ENCODE data around the gene GZMM.

GZMM gene

DNA sequence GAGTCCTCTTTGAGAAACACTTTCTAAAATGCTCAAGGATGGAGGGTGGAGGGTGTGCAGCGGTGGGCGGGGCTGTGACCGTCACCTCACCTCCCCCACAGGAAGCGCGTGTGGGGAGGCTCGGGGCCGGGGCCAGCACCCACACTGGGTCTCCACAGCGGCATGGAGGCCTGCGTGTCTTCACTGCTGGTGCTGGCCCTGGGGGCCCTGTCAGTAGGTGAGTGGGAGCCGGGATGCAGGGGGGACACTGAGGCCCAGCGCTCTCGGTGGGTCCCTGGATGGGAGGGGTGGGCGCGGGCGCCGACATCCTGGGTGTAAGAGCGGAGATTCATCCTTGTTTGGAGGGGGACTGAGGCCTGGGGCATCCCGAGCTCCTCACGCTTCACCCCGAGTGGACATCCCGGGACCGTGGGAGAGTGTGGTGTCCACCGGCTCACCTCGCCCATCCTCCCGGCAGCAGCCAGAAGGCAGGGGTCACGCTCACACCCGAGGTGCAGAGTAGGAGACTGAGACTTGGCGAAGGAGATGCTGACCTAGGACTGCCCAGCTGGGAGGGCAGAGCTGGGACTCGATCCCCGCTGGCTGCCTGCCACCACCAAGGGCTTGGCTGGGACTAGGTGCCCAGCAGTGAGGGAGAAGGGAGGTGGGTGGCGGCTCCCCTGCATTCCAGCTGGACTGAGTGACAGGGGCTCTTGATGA is at the start of gene GZMM:
Gene GZMM, plus strand, starts transcription at position 144 of the 699 bp plus-strand sequence. Its CDS starts 19 bp downstream, at position 163.
- DNase-seq = peak; percentile 45 to 60

DNA sequence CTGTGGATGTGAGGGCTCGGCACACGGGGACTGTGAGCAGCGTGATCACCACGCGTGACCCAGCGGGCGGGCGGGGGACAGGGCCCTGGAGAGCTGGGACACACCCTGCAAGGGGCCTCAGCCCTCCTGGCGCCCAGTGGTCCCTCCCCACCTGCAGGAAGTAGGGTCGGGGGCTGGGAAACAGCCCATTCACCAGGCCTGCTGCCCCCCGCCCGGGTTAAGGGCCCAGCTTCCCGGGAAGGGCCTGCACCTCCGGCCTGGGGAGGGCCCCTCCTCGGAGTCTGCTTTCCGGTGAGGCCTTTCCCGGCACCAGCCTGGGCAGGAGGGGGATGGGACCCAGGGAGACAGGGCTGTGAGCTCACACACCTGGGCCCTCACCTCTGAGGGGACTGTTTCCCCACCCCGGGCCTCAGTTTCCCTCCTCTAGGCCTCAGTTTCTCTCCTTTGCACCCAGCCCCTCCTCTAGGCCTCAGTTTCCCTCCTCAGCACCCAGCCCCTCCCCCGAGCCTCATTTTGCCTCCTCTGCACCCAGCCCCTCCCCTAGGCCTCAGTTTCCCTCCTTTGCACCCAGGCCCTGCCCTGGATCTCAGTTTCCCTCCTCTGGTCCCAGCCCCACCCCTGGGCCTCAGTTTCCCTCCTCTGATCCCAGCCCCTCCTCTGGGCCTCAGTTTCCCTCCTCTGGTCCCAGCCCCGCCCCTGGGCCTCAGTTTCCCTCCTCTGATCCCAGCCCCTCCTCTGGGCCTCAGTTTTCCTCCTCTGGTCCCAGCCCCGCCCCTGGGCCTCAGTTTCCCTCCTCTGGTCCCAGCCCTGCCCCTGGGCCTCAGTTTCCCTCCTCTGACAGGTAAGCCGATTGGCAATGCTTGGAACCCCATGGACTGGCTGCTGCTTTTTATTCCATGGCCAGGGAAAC is 49.4 kb upstream of the GZMM start:
- DNase-seq = no peak

DNA sequence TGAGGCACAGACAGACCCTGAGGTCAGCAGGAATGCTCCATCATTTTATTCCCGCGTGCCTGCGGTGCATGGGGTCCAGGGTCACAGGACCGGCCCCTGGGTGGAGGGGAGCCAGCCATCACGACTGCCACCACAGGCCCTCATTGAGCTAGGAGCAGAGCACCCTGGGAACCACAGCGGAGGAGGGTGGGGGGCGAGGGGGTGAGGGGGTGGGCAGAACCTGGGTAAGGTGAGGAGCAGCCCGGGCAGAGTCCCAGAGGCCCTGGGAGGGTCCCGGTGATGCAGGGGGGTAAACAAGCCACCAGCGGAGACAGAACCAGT is 48.8 kb upstream of the GZMM start:
- DNase-seq = no peak

DNA sequence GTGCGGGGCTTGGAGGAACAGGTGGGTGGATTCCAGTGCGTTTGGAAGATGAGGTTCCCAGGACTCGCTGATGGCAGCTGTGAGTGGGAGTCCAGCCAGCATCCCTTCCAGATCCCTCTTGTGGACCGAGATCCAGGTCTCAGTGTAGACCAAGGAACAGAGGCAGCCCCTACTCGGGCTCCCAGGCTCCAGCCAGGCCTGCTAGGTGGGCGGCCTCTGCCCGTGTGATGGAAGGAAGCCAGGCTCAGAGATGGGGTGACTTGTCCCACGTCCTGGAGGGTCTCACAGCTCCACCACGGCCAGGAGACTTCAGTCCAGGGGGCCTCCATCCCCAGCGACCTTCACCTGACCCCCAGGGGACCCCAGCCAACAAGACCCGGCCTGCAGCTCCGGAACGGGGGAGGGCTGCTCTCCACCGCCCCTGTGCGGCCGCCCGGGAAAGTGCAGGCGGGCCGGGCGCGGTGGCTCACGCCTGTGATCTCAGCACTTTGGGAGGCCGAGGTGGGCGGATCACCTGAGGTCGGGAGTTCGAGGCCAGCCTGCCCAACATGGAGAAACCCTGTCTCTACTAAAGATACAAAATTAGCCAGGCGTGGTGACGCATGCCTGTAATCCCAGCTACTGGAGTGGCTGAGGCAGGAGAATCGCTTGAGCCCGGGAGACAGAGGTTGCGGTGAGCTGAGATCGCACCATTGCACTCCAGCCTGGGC is 48.3 kb upstream of the GZMM start:
- peak; percentile 62 to 70 for DNase-seq

DNA sequence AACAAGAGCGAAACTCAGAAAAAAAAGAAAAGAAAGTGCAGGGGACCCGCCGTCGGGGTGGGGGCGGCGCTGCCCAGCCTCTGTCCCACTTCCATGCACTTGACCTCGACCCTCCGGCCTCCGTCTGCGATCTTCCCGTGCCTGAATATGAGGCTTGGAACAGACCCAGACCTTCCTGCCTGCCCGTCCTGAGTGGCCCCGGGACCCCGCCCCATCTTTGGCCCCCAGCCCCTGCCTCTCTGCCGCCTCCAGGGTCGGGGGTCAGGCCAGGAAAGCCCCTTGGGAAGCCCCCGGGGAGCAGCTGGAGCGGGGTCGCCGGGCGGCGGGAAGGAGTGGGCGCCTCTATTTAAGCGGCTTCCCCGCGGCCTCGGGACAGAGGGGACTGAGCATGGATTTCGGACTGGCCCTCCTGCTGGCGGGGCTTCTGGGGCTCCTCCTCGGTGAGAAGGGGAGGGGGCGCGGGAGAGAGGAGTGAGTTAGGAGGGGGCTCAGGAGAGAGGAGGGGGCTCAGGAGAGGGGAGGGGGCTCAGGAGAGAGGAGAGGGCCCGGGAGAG is 47.7 kb upstream of the GZMM start, which contains the start of gene MADCAM1:
Gene MADCAM1, plus strand, starts transcription at position 375 of the 554 bp plus-strand sequence. Its CDS starts 14 bp downstream, at position 389.
- no peak for DNase-seq

DNA sequence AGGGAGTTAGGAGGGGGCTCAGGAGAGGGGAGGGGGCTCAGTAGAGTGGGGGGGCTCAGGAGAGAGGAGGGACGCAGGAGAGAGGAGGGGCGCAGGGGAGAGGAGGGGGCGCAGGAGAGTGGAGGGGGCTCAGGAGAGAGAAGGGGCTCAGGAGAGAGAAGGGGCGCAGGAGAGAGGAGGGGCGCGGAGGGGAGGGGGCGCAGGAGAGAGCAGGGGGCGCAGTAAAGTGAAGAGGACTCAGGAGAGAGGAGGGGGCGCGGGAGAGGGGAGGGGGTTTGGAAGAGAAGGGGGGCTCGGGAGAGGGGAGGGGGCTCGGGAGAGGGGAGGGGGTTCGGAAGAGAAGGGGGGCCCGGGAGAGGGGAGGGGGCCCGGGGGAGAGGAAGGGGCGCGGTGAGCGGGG is 46.9 kb upstream of the GZMM start:
- DNase-seq = no peak

DNA sequence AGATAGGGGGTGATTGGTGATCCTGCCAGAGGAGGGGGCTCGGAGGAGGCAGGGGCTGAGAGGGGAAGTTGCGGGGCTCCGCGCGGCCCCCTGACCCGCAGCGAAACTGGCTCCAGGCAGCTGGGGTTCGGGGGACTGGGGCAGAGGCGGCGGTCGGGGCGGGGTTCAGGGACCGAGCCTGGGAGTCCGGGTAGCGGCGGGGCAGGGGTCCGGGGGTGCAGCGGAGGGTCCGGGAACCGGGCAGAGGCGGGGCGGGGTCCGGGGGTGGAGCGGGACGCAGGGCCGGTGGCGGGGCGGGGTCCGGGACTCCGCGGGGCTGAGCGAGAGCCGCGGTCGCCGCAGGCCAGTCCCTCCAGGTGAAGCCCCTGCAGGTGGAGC is 46.4 kb upstream of the GZMM start:
- DNase-seq = no peak

DNA sequence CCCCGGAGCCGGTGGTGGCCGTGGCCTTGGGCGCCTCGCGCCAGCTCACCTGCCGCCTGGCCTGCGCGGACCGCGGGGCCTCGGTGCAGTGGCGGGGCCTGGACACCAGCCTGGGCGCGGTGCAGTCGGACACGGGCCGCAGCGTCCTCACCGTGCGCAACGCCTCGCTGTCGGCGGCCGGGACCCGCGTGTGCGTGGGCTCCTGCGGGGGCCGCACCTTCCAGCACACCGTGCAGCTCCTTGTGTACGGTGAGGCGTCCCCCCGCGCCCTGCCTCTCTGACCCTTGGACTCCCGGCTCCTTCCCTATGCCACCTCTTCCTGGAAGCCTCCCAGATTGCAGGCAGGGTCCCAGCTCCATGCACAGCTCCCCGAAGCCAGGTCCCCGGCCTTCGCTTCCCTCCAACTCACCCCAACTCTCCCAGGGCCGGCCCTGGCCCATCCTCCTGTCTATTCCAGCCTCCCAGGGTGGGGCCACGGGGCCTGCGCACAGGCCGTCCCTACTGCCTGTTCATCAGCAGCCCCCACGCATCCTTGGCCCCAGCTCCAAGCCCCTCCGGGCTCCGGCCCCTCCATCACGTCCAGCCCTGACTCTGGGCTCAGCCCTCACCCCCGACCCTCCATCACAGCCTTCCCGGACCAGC is 45.9 kb upstream of the GZMM start:
- DNase-seq = no peak

DNA sequence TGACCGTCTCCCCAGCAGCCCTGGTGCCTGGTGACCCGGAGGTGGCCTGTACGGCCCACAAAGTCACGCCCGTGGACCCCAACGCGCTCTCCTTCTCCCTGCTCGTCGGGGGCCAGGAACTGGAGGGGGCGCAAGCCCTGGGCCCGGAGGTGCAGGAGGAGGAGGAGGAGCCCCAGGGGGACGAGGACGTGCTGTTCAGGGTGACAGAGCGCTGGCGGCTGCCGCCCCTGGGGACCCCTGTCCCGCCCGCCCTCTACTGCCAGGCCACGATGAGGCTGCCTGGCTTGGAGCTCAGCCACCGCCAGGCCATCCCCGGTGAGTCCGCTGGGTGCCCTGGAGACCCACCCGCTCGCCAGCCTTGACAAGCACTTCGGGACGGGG is 45.4 kb upstream of the GZMM start:
- no peak for DNase-seq

DNA sequence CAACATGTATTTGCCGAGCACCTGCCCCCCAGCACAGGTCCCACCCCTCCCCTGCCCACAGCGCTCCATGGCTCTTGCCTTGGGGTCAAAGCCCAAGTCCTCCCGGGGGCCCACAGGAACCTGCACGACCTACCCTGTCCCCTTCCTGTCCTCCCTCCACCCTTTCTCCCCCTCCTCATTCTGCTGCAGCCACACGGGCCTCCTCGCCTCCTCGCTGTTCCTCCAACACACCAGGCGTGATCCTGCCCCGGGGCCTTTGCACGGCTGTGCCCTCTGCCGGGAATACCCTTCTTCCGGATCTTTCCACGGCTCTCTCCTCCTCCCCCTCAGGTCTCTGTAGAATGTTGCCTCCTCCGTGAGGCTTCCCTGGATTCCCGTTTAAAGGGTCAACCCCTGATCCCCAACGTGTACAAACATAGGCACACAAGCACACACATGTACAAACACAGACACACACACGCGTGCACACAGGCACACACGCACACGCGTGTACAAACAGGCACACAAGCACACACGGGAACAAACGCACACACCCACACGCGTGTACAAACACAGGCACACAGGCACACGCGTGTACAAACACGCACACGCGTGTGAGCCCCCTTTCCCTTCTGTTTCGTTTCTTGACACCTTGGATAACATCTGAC is 44.8 kb upstream of the GZMM start:
- DNase-seq = no peak

DNA sequence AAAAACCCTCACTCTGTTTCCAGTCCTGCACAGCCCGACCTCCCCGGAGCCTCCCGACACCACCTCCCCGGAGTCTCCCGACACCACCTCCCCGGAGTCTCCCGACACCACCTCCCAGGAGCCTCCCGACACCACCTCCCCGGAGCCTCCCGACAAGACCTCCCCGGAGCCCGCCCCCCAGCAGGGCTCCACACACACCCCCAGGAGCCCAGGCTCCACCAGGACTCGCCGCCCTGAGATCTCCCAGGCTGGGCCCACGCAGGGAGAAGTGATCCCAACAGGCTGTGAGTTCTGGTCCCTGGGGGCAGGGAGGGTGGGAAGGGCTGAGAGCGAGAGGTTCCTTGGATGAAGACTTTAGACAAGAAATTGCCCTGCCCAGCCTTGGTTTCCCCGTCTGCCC is 42.2 kb upstream of the GZMM start:
- no peak for DNase-seq

DNA sequence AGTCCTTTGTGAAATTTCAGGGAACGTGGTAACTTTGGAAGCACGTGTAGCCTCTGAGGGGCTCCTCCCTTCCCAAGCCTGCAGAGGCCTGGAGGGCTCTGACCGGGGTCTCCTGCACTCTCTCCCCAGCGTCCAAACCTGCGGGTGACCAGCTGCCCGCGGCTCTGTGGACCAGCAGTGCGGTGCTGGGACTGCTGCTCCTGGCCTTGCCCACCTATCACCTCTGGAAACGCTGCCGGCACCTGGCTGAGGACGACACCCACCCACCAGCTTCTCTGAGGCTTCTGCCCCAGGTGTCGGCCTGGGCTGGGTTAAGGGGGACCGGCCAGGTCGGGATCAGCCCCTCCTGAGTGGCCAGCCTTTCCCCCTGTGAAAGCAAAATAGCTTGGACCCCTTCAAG is 39.2 kb upstream of the GZMM start:
- DNase-seq = no peak

DNA sequence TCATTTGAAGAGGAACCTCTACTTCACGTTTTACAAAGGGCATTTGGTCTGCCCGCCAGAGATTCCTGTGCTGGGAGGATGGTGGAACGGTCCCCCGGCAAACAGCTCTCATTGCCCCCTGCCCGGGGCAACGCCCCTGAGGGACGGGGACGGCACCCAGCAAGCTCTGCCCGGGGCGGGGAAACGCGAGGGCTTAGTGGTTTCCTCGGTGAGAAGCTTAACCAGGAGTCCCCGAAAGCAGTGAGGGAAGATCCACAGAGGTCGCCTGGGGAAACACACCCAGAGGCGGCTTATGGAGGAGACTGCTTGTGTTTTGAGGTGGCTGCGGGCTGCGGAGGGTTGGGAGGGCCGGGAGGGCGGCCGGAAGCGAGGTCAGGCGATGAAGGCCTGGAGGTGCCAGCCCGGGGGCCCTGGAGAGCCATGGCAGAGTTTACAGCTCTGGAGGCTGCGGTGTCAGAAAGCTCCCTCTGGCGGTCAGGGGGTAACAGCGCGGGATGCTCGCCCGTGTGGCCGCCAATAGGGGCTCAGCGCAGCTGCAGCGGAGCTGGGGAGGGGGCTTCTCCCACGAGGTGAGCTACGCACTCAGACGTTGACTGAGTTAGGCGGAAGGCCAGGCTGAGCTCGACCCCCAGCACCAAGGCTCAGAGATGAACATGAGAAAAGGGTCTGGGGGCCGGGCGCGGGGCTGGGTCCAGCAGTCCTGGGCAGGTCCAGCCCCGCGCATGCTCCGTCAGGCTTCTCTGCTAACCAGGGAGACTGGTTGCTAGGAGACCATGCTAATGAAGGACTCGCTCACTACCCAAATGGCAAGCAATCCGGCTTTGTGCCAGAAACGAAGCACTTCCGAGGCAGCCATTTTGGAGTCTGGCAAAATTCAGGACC is 37.2 kb upstream of the GZMM start:
- DNase-seq = peak; percentile 86 to 91

DNA sequence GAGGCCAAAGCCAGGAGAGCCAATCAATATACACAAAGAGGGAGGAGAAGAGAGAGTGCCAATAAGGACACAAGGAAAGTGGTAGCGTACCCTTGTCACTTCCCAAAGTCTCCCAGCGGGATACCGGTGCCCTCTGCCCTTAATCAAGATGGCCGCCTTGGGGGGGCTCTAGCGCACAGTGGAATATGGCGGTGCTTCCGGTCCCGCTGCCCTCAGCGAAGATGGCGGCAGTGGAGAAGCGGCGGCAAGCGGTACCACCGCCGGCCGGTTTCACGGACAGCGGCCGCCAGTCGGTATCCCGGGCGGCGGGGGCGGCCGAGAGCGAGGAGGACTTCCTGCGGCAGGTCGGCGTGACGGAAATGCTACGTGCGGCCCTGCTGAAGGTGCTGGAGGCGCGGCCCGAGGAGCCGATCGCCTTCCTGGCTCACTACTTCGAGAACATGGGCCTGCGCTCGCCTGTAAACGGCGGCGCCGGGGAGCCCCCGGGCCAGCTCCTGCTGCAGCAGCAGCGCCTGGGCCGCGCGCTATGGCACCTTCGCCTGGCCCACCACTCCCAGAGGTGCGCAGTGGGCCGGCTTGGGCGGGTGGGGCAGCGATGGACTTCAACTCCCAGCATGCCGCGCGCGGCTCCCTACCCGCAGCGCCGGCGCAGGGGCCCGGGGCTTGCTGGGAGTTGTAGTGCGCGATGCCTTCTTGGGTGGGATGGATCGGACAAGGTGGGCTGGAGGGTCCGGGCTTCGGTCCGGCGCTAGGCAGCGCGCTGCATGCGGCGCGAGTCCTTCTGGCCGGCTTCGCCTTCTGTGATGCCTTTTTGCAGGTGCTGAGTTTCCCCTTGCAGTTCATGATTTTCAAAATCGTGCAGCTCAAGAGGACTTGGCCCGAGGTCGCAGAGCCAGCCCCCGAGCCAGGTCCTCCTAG is 36.3 kb upstream of the GZMM start, which contains the start of gene TPGS1:
Gene TPGS1, plus strand, starts transcription at position 212 of the 918 bp plus-strand sequence. Its CDS starts 10 bp downstream, at position 222.
- peak; percentile 66 to 72 for DNase-seq

DNA sequence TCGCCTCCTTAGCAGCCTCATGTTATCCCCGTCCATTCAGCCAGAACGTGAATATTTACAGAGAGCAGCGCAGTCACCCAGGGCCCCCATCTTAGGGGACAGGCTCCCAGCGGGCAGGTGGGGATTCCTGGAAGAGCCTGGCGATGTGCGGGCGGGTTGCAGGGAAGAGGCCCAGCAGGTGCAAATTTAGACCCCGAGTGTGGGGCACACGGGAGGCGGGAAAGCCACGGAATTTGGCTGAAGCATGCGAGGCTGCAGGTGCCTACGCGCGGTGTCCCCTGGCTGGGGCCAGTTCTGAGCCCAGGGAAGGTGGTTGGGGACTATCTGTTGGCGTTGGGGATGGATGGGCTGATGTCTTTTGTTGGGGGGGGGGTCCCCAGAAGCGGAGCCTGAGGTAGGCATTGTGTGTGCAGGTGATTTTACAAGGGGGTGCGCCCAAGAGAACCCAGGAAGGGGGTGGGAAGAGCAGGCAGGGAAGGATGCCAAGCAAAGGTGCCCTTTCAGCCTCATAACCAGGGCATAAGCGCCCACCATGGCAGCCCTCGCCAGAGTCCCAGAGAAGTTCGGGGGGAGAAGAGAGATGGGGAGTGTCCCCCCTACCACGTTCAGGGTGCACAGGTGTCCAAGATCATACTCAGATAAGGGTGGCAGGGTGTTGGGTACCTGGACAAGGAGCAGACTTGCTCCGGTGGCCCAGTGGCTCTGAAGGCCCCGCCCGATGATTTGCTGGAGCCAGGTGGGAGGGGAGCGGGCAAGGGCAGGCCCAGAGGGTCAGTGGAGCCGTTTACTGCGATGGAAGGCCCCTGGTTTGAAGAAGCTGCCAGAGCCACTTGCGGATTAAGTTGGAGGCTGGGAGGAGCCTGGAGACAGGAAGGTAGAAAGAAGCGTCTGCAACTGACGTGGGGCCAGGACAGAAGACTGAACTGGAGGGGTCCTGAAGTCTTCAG is 35.4 kb upstream of the GZMM start:
- no peak for DNase-seq

DNA sequence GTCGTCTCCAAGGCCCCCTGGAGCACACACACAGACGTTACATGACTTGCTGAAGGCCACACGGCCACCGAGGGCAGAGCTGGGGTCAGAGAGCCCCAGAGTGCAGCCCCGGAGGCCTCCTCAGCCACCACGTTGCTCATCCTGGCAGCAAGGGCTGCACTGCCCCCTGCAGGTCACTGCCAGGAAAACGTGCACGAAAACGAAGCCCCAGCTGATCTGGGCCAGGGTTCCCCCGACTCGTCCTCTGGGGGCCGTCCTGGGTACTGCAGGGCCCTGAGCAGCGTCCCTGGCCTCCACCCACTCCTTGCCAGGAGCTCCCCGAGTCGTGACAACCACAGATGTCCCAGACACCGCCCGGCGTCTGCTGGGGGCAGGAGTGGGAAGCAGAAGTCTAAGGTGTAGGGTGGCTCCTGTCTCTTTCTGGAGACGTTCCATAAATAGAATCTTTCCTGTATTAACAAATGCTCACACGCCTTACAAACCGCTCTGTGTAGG is 33.2 kb upstream of the GZMM start:
- peak; percentile 95 to 98 for DNase-seq

DNA sequence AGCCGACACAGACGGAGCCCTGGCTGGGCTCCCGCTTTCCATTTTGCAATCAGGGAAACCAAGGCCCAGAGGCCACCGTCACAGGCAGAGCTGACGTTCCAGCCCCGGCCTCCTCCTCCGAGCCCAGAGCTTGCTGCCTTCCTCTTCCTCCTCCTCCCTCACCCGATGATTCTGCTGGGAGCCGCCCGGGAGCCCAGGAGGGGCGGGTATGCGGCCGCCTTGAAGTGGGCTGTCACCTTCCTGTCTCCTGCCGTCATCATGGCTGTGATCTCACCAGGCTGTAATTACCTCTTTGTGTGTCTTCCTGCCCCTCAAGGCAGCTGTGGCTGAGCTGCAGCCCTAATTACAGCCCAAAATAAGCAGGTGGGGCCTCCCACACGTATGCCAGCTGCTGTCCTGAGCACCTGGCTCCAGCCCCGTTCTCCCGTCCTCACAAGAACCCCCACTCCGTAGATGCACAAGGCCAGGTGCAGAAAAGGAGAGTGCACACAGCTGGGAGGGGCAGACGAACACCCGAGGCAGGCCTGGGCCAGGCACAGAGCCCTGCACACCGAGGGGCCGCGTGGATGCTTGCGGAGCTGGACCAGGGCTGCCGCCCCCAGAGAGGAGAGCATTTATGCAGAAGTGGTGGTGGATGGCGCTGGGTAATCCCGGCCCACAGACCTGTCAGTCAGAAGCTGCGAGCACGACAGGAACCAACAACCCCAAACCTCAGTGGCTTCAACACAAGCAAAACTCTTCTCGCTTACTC is 32.6 kb upstream of the GZMM start:
- peak; percentile 50 to 56 for DNase-seq
